Measurements from ENCODE around the gene IGSF21. TPM values are rescaled to one million over a fixed set of nuclear protein-coding genes. Genes with fewer than 3 reads are reported as not detected.

Gene IGSF21
- total and polyA plus RNA-seq, 2 donors from 2014 or later, result 1.4 to 6.6 TPM

GRCh38 chr1:18121072-18121820 lies 13.6 kb downstream of the IGSF21 start:
- no peak for DNase-seq
- H3K27ac ChIP-seq (ENCODE audit: low read depth in 2 of 2, low read length in 2 of 2), result no peak overlapping the region
- H3K9me3 ChIP-seq (ENCODE audit: control insufficient read depth in 2 of 3, insufficient read depth in 1 of 3, low read length in 3 of 3), result no peaks in the 10 kb centered on the region
- peaks cover 3% of the 10 kb centered on the region for H3K27me3 ChIP-seq (ENCODE audit: control insufficient read depth, insufficient read depth, low read length)
- no peak overlapping the region for H3K9ac ChIP-seq (ENCODE audit: low read length in 3 of 3)
- H3K4me3 ChIP-seq (ENCODE audit: low read length in 3 of 3), result no peak overlapping the region
- no peak for FAIRE-seq
- no peak for TF ChIP-seq CTCF (IDR thresholded peaks at IDR 0.05; ENCODE audit: borderline replicate concordance, extremely low read depth, insufficient read depth)
- intact Hi-C loops (cut with DNase I), result no loop called here
- no peaks in the 10 kb centered on the region for H3K4me1 ChIP-seq (ENCODE audit: control insufficient read depth in 2 of 3, insufficient read depth in 2 of 3, low read depth in 1 of 3, low read length in 3 of 3)
- H3K36me3 ChIP-seq (ENCODE audit: control insufficient read depth in 2 of 3, insufficient read depth in 3 of 3, low read length in 3 of 3), result no peaks in the 10 kb centered on the region

- H3K27ac ChIP-seq (ENCODE audit: low read depth in 2 of 2, low read length in 2 of 2), result no peak overlapping the region
- H3K27me3 ChIP-seq (ENCODE audit: control insufficient read depth, insufficient read depth, low read length), result peaks cover 2% of the 10 kb centered on the region
- DNase-seq (peak in 1 of 5 donors; percentile 20), FAIRE-seq (no peak)
- H3K9me3 ChIP-seq (ENCODE audit: control insufficient read depth in 2 of 3, insufficient read depth in 1 of 3, low read length in 3 of 3), result no peaks in the 10 kb centered on the region
- H3K9ac ChIP-seq (ENCODE audit: low read length in 3 of 3), result no peak overlapping the region
- H3K4me1 ChIP-seq (ENCODE audit: control insufficient read depth in 2 of 3, insufficient read depth in 2 of 3, low read depth in 1 of 3, low read length in 3 of 3), result no peaks in the 10 kb centered on the region
- H3K36me3 ChIP-seq (ENCODE audit: control insufficient read depth in 2 of 3, insufficient read depth in 3 of 3, low read length in 3 of 3), result no peaks in the 10 kb centered on the region
- intact Hi-C loops (cut with DNase I), result no loop called here
- no peak overlapping the region for H3K4me3 ChIP-seq (ENCODE audit: low read length in 3 of 3)
- no peak for TF ChIP-seq CTCF (IDR thresholded peaks at IDR 0.05; ENCODE audit: borderline replicate concordance, extremely low read depth, insufficient read depth)
These were observed 15.9 kb downstream of the IGSF21 start for GRCh38 chr1:18123467-18123992.

GRCh38 chr1:18124977-18125376 lies 17.4 kb downstream of the IGSF21 start:
- peak in 1 of 5 donors; percentile 13 for DNase-seq
- no peak overlapping the region for H3K4me3 ChIP-seq (ENCODE audit: low read length in 3 of 3)
- intact Hi-C loops (cut with DNase I), result no loop called here
- H3K4me1 ChIP-seq (ENCODE audit: control insufficient read depth in 2 of 3, insufficient read depth in 2 of 3, low read depth in 1 of 3, low read length in 3 of 3), result no peaks in the 10 kb centered on the region
- no peak for FAIRE-seq
- no peaks in the 10 kb centered on the region for H3K27me3 ChIP-seq (ENCODE audit: control insufficient read depth, insufficient read depth, low read length)
- TF ChIP-seq CTCF (IDR thresholded peaks at IDR 0.05; ENCODE audit: borderline replicate concordance, extremely low read depth, insufficient read depth), result no peak
- H3K27ac ChIP-seq (ENCODE audit: low read depth in 2 of 2, low read length in 2 of 2), result no peak overlapping the region
- no peaks in the 10 kb centered on the region for H3K9me3 ChIP-seq (ENCODE audit: control insufficient read depth in 2 of 3, insufficient read depth in 1 of 3, low read length in 3 of 3)
- H3K36me3 ChIP-seq (ENCODE audit: control insufficient read depth in 2 of 3, insufficient read depth in 3 of 3, low read length in 3 of 3), result no peaks in the 10 kb centered on the region
- H3K9ac ChIP-seq (ENCODE audit: low read length in 3 of 3), result no peak overlapping the region
